HepG2 (cell line): ENCODE results near the gene CBX5. TPM values are rescaled to one million over a fixed set of nuclear protein-coding genes. Genes with fewer than 3 reads are reported as not detected.

Experiments
- ATAC-seq: fragments of 200-7000 bp; cut with Tn5 transposase; 3 replicates; pipeline ENCODE4 v1.9.1; 2020; ENCODE audit warnings: mild to moderate bottlenecking, moderate library complexity
- BruUV-seq: library from RNA; stranded (reverse); fragments of 400-500 nt; replicated peaks from 2 replicates; lab custom pipeline; 2021; lab: Mats Ljungman, UMichigan
- CTCF ChIA-PET: fragments of 300-600 bp; formaldehyde crosslinking; extraction: SDS; loops from one replicate; lab custom pipeline; 2021; ENCODE audit warnings: low total read pairs, inconsistent platforms, low intra/inter-chr PET ratio; lab: Yijun Ruan, JAX
- POLR2A ChIA-PET: fragments of 350-600 bp; sonication (Branson Sonifier 250); formaldehyde crosslinking; loops from one replicate; lab custom pipeline; 2020; ENCODE audit warnings: antibody characterized with exemption, inconsistent platforms; lab: Yijun Ruan, JAX
- DNase-seq: peaks from one replicate; pipeline ENCODE4 v3.0.0-alpha.2; 2015; ENCODE audit warnings: low spot score
- FAIRE-seq: peaks from 3 replicates; lab custom pipeline; 2011; peaks lifted over from hg19 to GRCh38; lab: Jason Lieb, UNC
- H2AFZ ChIP-seq: one replicate; pipeline ENCODE4 v1.6.1; 2011; ENCODE audit warnings: low read length, inconsistent platforms
- H3K27ac ChIP-seq: fragments of 300-600 bp; 3 replicates; pipeline ENCODE4 v1.8.0; 2011; ENCODE audit warnings: mixed run types, mild to moderate bottlenecking, mixed read lengths, low read length, inconsistent platforms; ENCODE audit not compliant: insufficient read depth; ENCODE audit errors: extremely low read length
- H3K27me3 ChIP-seq, 2 experiments: fragments of 200-600 bp in 1 of 2; 2 replicates in 1 of 2; 3 replicates in 1 of 2; pipeline versions ENCODE4 v1.6.0 to v1.8.0; 2011; ENCODE audit warnings: low read length in 2 of 2, mild to moderate bottlenecking in 2 of 2, moderate library complexity in 2 of 2, inconsistent platforms in 1 of 2; ENCODE audit not compliant: insufficient read depth in 2 of 2, control insufficient read depth in 1 of 2
- H3K36me3 ChIP-seq, 2 experiments: fragments of 200-600 bp in 1 of 2; replicated peaks in 1 of 2; 2 replicates in 1 of 2; 3 replicates in 1 of 2; pipeline versions ENCODE4 v1.5.1 to v1.8.0; 2011; ENCODE audit warnings: low read length in 2 of 2, inconsistent platforms in 1 of 2; ENCODE audit not compliant: insufficient read depth in 2 of 2, control insufficient read depth in 1 of 2
- H3K4me1 ChIP-seq: 2 replicates; pipeline ENCODE4 v1.5.1; 2012; ENCODE audit warnings: low read length, inconsistent platforms; ENCODE audit not compliant: insufficient read depth
- H3K4me2 ChIP-seq: 2 replicates; pipeline ENCODE4 v1.6.0; 2011; ENCODE audit warnings: low read depth, low read length, inconsistent platforms
- H3K4me3 ChIP-seq, 3 experiments: fragments of 200-600 bp in 1 of 3; sonication (generic), shearing (Covaris generic) in 1 of 3; replicated peaks in 1 of 3; 2 replicates each; pipeline ENCODE4 v1.5.1; 2011 to 2016; ENCODE audit warnings: low read length in 3 of 3, inconsistent platforms in 2 of 3, low read depth in 2 of 3, mild to moderate bottlenecking in 2 of 3, control low read depth in 1 of 3, mixed read lengths in 1 of 3; ENCODE audit not compliant: insufficient read depth in 1 of 3
- H3K79me2 ChIP-seq: one replicate; pipeline ENCODE4 v1.6.1; 2011; ENCODE audit warnings: low read length, inconsistent platforms; ENCODE audit not compliant: insufficient read depth
- H3K9ac ChIP-seq: 2 replicates; pipeline ENCODE4 v1.6.0; 2011; ENCODE audit warnings: mild to moderate bottlenecking, low read depth, low read length, inconsistent platforms; ENCODE audit not compliant: insufficient read depth
- H3K9me3 ChIP-seq: 2 replicates; pipeline ENCODE4 v1.5.1; 2012; ENCODE audit warnings: mild to moderate bottlenecking, low read length
- H4K20me1 ChIP-seq: 2 replicates; pipeline ENCODE4 v1.6.0; 2011; ENCODE audit warnings: inconsistent platforms, mild to moderate bottlenecking, low read length, moderate library complexity; ENCODE audit not compliant: insufficient read depth
- ARNT ChIP-seq: fragments of 450-650 bp; IDR thresholded peaks from 2 replicates; pipeline ENCODE4 v1.6.1; 2017
- ATM ChIP-seq: fragments of 450-650 bp; IDR thresholded peaks from 2 replicates; pipeline ENCODE4 v1.7.1; 2017; ENCODE audit warnings: mild to moderate bottlenecking, borderline replicate concordance
- BATF2 ChIP-seq: sonication (generic); formaldehyde crosslinking; IDR thresholded peaks from 2 replicates; pipeline ENCODE4 v1.8.0; 2022; ENCODE audit warnings: mild to moderate bottlenecking, missing genetic modification reagents, moderate library complexity
- CENPBD1 ChIP-seq: sonication (generic); formaldehyde crosslinking; IDR thresholded peaks from 2 replicates; pipeline ENCODE4 v1.8.0; 2022; ENCODE audit warnings: missing genetic modification reagents, low read depth, mild to moderate bottlenecking, borderline replicate concordance
- HOXA7 ChIP-seq: sonication (generic); formaldehyde crosslinking; IDR thresholded peaks from 2 replicates; pipeline ENCODE4 v1.8.1; 2022; ENCODE audit warnings: mild to moderate bottlenecking, missing genetic modification reagents, moderate library complexity
- IRF9 ChIP-seq: sonication (generic); formaldehyde crosslinking; IDR thresholded peaks from 2 replicates; pipeline ENCODE4 v1.8.0; 2022; ENCODE audit warnings: missing genetic modification reagents, mild to moderate bottlenecking, borderline replicate concordance
- IRX3 ChIP-seq: sonication (generic); formaldehyde crosslinking; IDR thresholded peaks from 2 replicates; pipeline ENCODE4 v1.8.1; 2023; ENCODE audit warnings: mild to moderate bottlenecking, low read depth, missing genetic modification reagents, borderline replicate concordance
- KMT2B ChIP-seq: IDR thresholded peaks from 2 replicates; pipeline ENCODE4 v1.6.1; 2016; ENCODE audit warnings: missing genetic modification reagents, missing compliant biosample characterization
- NCOR1 ChIP-seq: fragments of 200-600 bp; sonication (generic); IDR thresholded peaks from 2 replicates; pipeline ENCODE4 v1.7.0; 2017; ENCODE audit warnings: antibody characterized with exemption, low read length, borderline replicate concordance
- POLR2G ChIP-seq: fragments of 200-400 bp; formaldehyde crosslinking; IDR thresholded peaks from 2 replicates; pipeline ENCODE4 v1.6.1; 2018; ENCODE audit warnings: mild to moderate bottlenecking, low read depth, low read length, moderate library complexity
- RORA ChIP-seq: sonication (generic); formaldehyde crosslinking; IDR thresholded peaks from 2 replicates; pipeline ENCODE4 v1.5.0; 2020; ENCODE audit warnings: mild to moderate bottlenecking, missing genetic modification reagents, moderate library complexity
- SAP130 ChIP-seq: IDR thresholded peaks from 2 replicates; pipeline ENCODE4 v1.6.1; 2016; ENCODE audit warnings: low read depth
- TAF15 ChIP-seq: fragments of 200-400 bp; formaldehyde crosslinking; IDR thresholded peaks from one replicate; pipeline ENCODE4 v1.6.1; 2018; ENCODE audit warnings: mild to moderate bottlenecking, low read depth, low read length; ENCODE audit not compliant: poor library complexity, severe bottlenecking
- ZFP62 ChIP-seq: sonication (generic); formaldehyde crosslinking; IDR thresholded peaks from 2 replicates; pipeline ENCODE4 v1.4.0; 2020; ENCODE audit warnings: missing genetic modification reagents
- ZNF121 ChIP-seq: sonication (generic); formaldehyde crosslinking; IDR thresholded peaks from 2 replicates; pipeline ENCODE4 v1.5.0; 2020; ENCODE audit warnings: mild to moderate bottlenecking, missing genetic modification reagents
- ZNF251 ChIP-seq: sonication (generic); formaldehyde crosslinking; IDR thresholded peaks from 2 replicates; pipeline ENCODE4 v1.9.0; 2021; ENCODE audit warnings: mild to moderate bottlenecking, missing genetic modification reagents
- ZNF776 ChIP-seq: sonication (generic); formaldehyde crosslinking; IDR thresholded peaks from 2 replicates; pipeline ENCODE4 v1.4.0; 2020; ENCODE audit warnings: mild to moderate bottlenecking, missing genetic modification reagents
- ZNF781 ChIP-seq: sonication (generic); formaldehyde crosslinking; IDR thresholded peaks from 2 replicates; pipeline ENCODE4 v1.5.1; 2020; ENCODE audit warnings: borderline replicate concordance, mild to moderate bottlenecking, missing genetic modification reagents; ENCODE audit errors: not compliant biosample characterization
- ZNF891 ChIP-seq: sonication (generic); formaldehyde crosslinking; IDR thresholded peaks from 2 replicates; pipeline ENCODE4 v1.5.0; 2020; ENCODE audit warnings: mild to moderate bottlenecking, missing genetic modification reagents
- WGBS: methylation state at CpG from one replicate; pipeline ENCODE4 v1.1.6; 2017; ENCODE audit warnings: low lambda C conversion rate; 5-methylcytosine and 5-hydroxymethylcytosine counted together
- in situ Hi-C: cut with HindIII; loops from 2 replicates; pipeline ENCODE4 v1.10.0; 2017; ENCODE audit warnings: low pct_unique_long_range_greater_than_20kb; ENCODE audit not compliant: extremely low pct_ligation_motif_present
- intact Hi-C: fragments of 100-400 bp; cut with micrococcal nuclease; formaldehyde crosslinking; loops from one replicate; pipeline ENCODE4 v1.10.0; 2022; ENCODE audit not compliant: unreplicated experiment
- polyA plus RNA-seq, 8 experiments: library from polyadenylated mRNA; depleted of rRNA in 3 of 8; stranded (reverse) in 7 of 8; unstranded in 1 of 8; fragments of >200 nt; fragmentation: Illumina TruSeq in 4 of 8; extraction: Trizol in 4 of 8; gene quantifications; 2 replicates each; pipeline versions ENCODE4 v1.2.1 to v1.2.3, GENCODE V29; 2011 to 2016; ENCODE audit warnings: low read depth in 4 of 8, missing spikeins in 1 of 8, mixed read lengths in 1 of 8; ENCODE audit not compliant: insufficient read depth in 1 of 8
- total RNA-seq, 5 experiments: library from RNA; depleted of rRNA; stranded (reverse); fragments of >200 nt; fragmentation: Illumina TruSeq; extraction: Trizol; gene quantifications; 2 replicates each; pipeline ENCODE4 v1.2.3, GENCODE V29; 2016; ENCODE audit warnings: low read depth in 1 of 5

The CBX5 gene
- total and polyA plus RNA-seq, 2 of the 13 experiments (the other 11 are each of a cell fraction or from before 2014, with no cell fraction given): 16.0 to 22.2 TPM

GRCh38 chr12:54220092-54220557, 59.8 kb downstream of the CBX5 start (continued):
- TF ChIP-seq ATM (no peak), ZNF891 (peak; percentile 50; the same call in 1 of the 2 replicates), CENPBD1 (CRISPR knock-in tag) (no peak), ZNF251 (CRISPR knock-in tag) (no peak)

GRCh38 chr12:54217774-54218241, 62.1 kb downstream of the CBX5 start:
- Histone ChIP-seq H3K9me3 (no peaks in the 10 kb centered on the region), H3K9ac (no peak overlapping the region), H3K4me2 (no peak overlapping the region), H2AFZ (no peak overlapping the region), H3K79me2 (no peaks in the 10 kb centered on the region), H3K4me3 (no peak overlapping the region), H4K20me1 (no peaks in the 10 kb centered on the region), H3K27me3 (peaks cover 2 to 28% of the 10 kb centered on the region in 2 experiments; a peak in 4 of 5 replicates), H3K4me1 (peaks cover 35% of the 10 kb centered on the region), H3K36me3 (no peaks in the 10 kb centered on the region), H3K27ac (no peak overlapping the region)
- in situ Hi-C loops: loop anchor here (5.0 to 10.0 kb wide), 2 partner anchors 144 to 463 kb away; partner anchors contain the start of genes CISTR and GPR84
- ChIA-PET POLR2A (no interaction called here), CTCF (interaction anchor here (0.8 to 1.6 kb wide), 3 partner anchors 17 to 212 kb away, joined by 3 to 7 read pairs (median 5); no protein-coding TSS in a partner anchor)
- no peak for ATAC-seq
- DNase-seq: no peak
- WGBS: 48% methylated on average over 25 of the region's 39 CpGs
- no TSS peak for BruUV-seq
- intact Hi-C loops: no loop called here
- no peak for FAIRE-seq
- no peak for TF ChIP-seq ZNF121
- TF ChIP-seq ZNF776 (CRISPR knock-in tag): no peak
- no peak for TF ChIP-seq ARNT
- TF ChIP-seq KMT2B (CRISPR knock-in tag): no peak
- no peak for TF ChIP-seq TAF15
- TF ChIP-seq ZNF781 (CRISPR knock-in tag): no peak
- TF ChIP-seq IRF9: no peak
- TF ChIP-seq HOXA7 (CRISPR knock-in tag): no peak
- no peak for TF ChIP-seq NCOR1
- TF ChIP-seq ZFP62 (CRISPR knock-in tag): no peak
- no peak for TF ChIP-seq POLR2G
- no peak for TF ChIP-seq SAP130 (CRISPR knock-in tag)
- TF ChIP-seq RORA (CRISPR knock-in tag): no peak
- no peak for TF ChIP-seq IRX3 (CRISPR knock-in tag)
- TF ChIP-seq BATF2: no peak
